GM18507 (cell line): Measurements from ENCODE around the gene FBP2.
"Not testable (repeated sequence)": the region's sequence is repeated elsewhere in the genome, so short reads cannot be mapped to it uniquely, and the experiment has no call there.

Source experiments
- DNase-seq: peaks from one replicate; pipeline ENCODE4 v3.0.0; 2011; ENCODE audit warnings: low read depth; ENCODE audit not compliant: insufficient read length; ENCODE audit errors: extremely low spot score
- FAIRE-seq: peaks from 2 replicates; lab custom pipeline; 2011; peaks lifted over from hg19 to GRCh38; lab: Jason Lieb, UNC

FBP2 gene

GRCh38 chr9:94610181-94610606, 16.6 kb upstream of the FBP2 start:
- DNase-seq (no peak), FAIRE-seq (no peak)

GRCh38 chr9:94607423-94607691, 13.7 kb upstream of the FBP2 start:
- no peak for FAIRE-seq

GRCh38 chr9:94606646-94607422, 13.2 kb upstream of the FBP2 start:
- DNase-seq (no peak), FAIRE-seq (no peak)

More at GRCh38 chr9:94607423-94607691, 13.7 kb upstream of the FBP2 start:
- no peak for DNase-seq

- FAIRE-seq: peak; percentile 75
- DNase-seq: peak; percentile 60
These were observed 9.9 kb upstream of the FBP2 start for GRCh38 chr9:94603259-94604160.

GRCh38 chr9:94602666-94603065, 9.0 kb upstream of the FBP2 start:
- no peak for FAIRE-seq
- DNase-seq: no peak

GRCh38 chr9:94600715-94601114, 7.1 kb upstream of the FBP2 start:
- FAIRE-seq: no peak

GRCh38 chr9:94600258-94600657, 6.6 kb upstream of the FBP2 start:
- no peak for FAIRE-seq

More at GRCh38 chr9:94600715-94601114, 7.1 kb upstream of the FBP2 start:
- DNase-seq: no peak

GRCh38 chr9:94599102-94599501, 5.5 kb upstream of the FBP2 start:
- FAIRE-seq: no peak

More at GRCh38 chr9:94600258-94600657, 6.6 kb upstream of the FBP2 start:
- DNase-seq: no peak

GRCh38 chr9:94592683-94593082, 941 bp downstream of the FBP2 start:
- FAIRE-seq: not testable (repeated sequence)

More at GRCh38 chr9:94599102-94599501, 5.5 kb upstream of the FBP2 start:
- DNase-seq: no peak

GRCh38 chr9:94591876-94592275, 1.7 kb downstream of the FBP2 start:
- no peak for FAIRE-seq

More at GRCh38 chr9:94592683-94593082, 941 bp downstream of the FBP2 start:
- not testable (repeated sequence) for DNase-seq

GRCh38 chr9:94591046-94591545, 2.5 kb downstream of the FBP2 start:
- not testable (repeated sequence) for FAIRE-seq, DNase-seq

More at GRCh38 chr9:94591876-94592275, 1.7 kb downstream of the FBP2 start:
- DNase-seq: no peak

- no peak for FAIRE-seq
These were observed 4.9 kb downstream of the FBP2 start for GRCh38 chr9:94588681-94589080.

GRCh38 chr9:94586814-94587213, 6.8 kb downstream of the FBP2 start:
- FAIRE-seq (no peak), DNase-seq (no peak)

More at GRCh38 chr9:94588681-94589080, 4.9 kb downstream of the FBP2 start:
- no peak for DNase-seq

- no peak for FAIRE-seq
- DNase-seq: no peak
These were observed 7.3 kb downstream of the FBP2 start for GRCh38 chr9:94586316-94586715.

- FAIRE-seq (no peak), DNase-seq (no peak)
These were observed 9.1 kb downstream of the FBP2 start for GRCh38 chr9:94584555-94584954.

- DNase-seq (no peak), FAIRE-seq (no peak)
These were observed 11.9 kb downstream of the FBP2 start for GRCh38 chr9:94581728-94582127.

- DNase-seq (no peak), FAIRE-seq (no peak)
These were observed 16.1 kb downstream of the FBP2 start for GRCh38 chr9:94577571-94577970.

- no peak for DNase-seq
- FAIRE-seq: no peak
These were observed 16.6 kb downstream of the FBP2 start for GRCh38 chr9:94577036-94577435.

GRCh38 chr9:94576131-94576530, 17.5 kb downstream of the FBP2 start:
- FAIRE-seq (no peak), DNase-seq (no peak)
